HTR-8/SVneo (cell line): ENCODE data around the gene WFDC8.
"Not testable (repeated sequence)": the region's sequence is repeated elsewhere in the genome, so short reads cannot be mapped to it uniquely, and the experiment has no call there.

ENCODE experiments used
- DNase-seq: peaks from one replicate; pipeline ENCODE4 v3.0.0; 2011; ENCODE audit warnings: low spot score, mixed read lengths; ENCODE audit not compliant: insufficient read length
- FAIRE-seq: peaks from 2 replicates; lab custom pipeline; 2011; peaks lifted over from hg19 to GRCh38; lab: Jason Lieb, UNC

WFDC8 gene

DNA sequence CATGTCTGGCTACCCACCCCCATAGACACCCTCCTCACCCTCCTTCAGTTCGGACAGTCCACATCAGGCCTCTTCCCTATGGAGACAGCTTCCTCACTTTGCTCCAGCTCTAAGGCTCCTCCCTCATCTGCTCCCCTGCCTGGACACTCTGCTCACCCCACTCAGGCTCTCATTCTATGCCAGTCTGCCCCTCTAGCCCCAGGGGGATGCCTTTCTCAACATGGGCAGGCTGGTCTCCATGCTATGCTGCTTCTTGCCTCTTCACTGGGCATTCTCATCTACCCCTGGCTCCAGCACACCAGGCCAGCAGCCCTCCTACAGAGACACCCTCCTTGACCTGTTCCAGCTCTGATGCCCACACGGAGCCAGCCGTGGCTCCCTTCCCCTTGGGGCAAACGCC is at the start of gene WFDC8:
TSS of gene WFDC8 (minus strand) at position 101 of the 400 bp plus-strand sequence. CDS start at position 64, 37 bp downstream.
- DNase-seq (no peak), FAIRE-seq (no peak)

DNA sequence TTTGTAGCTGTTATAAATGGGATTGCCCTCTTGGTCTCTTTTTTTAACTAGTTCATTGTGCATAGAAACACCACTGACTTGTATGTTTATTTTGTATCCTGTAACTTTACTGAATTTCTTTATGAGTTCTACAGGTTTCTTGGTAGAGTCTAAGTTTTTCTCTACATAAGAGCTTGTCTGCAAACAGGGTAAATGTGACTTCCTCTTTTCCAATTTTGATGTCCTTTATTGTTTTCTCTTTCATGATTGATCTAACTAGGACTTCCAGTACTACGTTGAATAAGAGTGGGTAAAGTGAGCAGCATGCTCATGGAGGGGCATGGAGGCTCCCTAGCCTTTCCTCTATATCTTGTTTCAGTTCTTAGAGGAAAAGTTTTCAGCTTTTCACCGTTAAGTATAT is 47.5 kb upstream of the WFDC8 start:
- FAIRE-seq (no peak), DNase-seq (no peak)

- DNase-seq (no peak), FAIRE-seq (no peak)
Observed at GRCh38 chr20:45621593-45621992, 42.5 kb upstream of the WFDC8 start.

DNA sequence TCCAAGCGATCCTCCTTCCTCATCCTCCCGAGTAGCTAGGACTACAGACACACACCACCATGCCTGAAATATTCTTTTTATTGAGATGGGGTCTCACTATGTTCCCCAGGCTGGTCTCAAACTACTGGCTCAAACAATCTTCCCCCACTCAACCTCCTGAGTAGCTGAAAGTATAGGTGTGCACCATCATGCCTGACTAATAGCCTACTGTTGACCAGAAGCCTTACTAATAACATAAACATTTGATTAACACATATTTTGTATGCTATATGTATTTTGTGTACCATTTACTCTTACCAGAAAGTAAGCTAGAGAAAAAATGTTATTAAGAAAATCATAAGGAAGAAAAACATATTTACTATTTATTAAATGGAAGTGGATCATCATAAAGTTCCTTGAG is 38.5 kb upstream of the WFDC8 start:
- no peak for DNase-seq
- FAIRE-seq: peak; percentile 89

- FAIRE-seq: no peak
Observed at GRCh38 chr20:45612314-45612713, 33.2 kb upstream of the WFDC8 start.

DNA sequence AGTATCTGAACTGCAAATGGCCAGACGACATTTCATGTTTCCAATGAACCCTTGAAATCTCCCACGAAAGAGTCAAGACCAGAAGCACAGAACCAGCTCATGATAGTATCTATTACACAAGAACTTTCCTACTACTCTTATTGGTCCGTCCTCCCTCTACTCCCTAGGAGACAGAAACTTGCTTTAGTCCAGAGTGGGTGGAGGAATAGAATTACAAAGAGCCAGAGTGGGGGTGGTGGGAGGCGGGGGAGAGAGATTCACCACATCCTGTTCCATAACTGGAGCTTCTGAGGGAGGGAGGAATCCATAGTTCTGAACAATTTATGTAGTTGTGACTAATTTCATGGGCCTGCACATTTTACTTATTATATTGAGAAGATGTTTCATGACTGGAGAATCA is 32.0 kb upstream of the WFDC8 start:
- peak; percentile 88 for DNase-seq
- peak; percentile 95 for FAIRE-seq

More at GRCh38 chr20:45612314-45612713, 33.2 kb upstream of the WFDC8 start:
- DNase-seq: no peak

DNA sequence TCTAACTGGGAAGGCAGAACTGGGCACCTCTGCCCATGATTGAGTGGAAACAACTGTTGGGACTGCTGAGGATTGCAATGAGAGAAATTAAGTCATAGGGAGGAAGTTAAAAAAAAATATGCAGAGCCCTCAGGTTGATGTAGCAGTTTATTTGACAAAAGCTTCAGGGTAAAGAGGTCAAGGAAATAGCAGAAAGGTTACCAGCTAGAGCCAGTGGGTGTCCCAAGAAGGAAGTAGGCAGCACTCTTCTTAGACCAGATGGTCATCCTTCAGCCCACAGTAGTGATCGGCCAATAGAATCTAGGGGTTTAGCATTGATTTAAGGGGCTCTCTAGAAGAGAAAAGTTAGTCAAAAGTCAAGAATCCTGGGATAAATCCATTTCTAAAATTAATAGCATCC is 28.7 kb upstream of the WFDC8 start:
- no peak for DNase-seq
- FAIRE-seq: no peak

DNA sequence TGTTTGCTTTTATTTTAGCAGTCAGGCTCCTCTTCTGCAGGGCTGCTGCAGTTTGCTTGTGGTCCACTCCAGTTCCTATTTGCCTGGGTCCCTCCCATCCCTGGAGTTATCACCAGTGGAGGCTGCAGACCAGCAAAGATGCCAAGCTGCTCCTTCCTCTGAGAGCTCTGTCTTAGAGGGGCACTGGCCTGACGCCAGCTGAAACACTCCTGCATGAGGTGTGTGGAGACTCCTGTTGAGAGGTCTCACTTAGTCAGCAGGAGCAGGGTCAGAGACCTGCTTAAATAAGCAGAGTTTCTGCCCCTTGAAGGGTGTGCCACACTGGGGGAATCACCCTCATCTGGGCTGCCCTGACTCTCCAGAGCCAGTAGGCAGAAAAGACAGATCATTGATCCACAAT is 16.2 kb upstream of the WFDC8 start:
- FAIRE-seq (no peak), DNase-seq (no peak)

DNA sequence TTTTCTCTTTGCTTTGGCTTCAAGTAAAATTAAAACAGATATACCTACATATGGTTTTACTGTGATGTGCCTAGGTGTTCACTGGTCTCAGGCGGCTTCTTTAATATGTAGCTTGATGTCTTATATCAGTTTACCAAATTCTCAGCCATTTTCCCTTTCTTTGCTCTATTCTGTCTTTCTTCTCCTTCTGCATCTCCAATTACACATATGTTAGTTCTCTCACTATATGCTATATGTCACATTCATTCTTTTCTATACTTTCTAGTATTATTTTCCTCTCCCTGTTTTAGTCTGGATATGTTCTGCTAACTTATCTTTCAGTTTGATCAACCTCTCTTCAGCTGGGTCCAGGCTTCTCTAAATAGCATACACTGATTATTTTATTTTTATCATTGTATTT is 14.4 kb upstream of the WFDC8 start:
- DNase-seq (no peak), FAIRE-seq (peak; percentile 28)

DNA sequence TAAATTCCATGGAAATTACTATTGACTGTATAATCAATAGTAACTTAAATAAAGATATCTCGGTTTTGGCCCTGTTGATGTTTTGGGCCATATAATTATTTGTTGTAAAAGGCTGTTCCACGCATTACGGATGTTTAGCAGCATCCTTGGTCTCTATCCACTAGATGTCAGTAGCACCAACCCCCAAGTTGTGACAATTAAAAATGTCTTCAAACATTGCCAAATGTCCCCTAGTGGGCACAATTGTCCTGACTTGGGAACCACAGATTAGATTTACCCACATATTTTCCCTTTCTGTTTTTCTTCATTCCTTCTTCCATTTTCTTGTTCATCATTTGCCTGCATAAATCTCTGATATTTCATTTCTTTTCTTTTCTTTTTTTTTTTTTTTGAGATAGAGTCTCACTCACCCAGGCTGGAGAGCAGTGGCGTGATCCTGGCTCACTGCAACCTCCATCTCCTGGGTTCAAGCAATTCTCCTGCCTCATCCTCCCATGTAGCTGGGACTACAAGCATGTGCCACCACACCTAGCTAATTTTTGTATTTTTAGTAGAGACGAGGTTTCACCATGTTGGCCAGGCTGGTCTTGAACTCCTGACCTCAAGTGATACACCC is 13.6 kb upstream of the WFDC8 start:
- peak; percentile 68 for DNase-seq
- peak; percentile 99 for FAIRE-seq

- DNase-seq (no peak), FAIRE-seq (no peak)
Observed at GRCh38 chr20:45589725-45590124, 10.6 kb upstream of the WFDC8 start.

- DNase-seq (no peak), FAIRE-seq (no peak)
Observed at GRCh38 chr20:45588800-45589199, 9.7 kb upstream of the WFDC8 start.

GRCh38 chr20:45585986-45586385 is 6.9 kb upstream of the WFDC8 start:
- not testable (repeated sequence) for DNase-seq, FAIRE-seq

DNA sequence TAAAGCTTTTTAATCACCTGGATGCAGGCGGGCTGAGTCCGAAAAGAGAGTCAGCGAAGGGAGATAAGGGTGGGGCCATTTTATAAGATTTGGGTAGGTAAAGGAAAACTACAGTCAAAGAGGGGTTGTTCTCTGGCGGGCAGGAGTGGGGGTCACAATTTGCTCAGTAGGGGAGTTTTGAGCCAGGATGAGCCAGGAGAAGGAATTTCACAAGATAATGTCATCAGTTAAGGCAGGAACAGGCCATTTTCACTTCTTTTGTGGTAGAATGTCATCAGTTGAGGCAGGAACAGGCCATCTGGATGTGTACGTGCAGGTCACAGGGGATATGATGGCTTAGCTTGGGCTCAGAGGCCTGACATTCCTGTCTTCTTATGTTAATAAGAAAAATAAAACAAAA is 5.2 kb upstream of the WFDC8 start:
- not testable (repeated sequence) for DNase-seq, FAIRE-seq

- DNase-seq: no peak
- FAIRE-seq: peak; percentile 4
Observed at GRCh38 chr20:45583502-45583901, 4.4 kb upstream of the WFDC8 start.

DNA sequence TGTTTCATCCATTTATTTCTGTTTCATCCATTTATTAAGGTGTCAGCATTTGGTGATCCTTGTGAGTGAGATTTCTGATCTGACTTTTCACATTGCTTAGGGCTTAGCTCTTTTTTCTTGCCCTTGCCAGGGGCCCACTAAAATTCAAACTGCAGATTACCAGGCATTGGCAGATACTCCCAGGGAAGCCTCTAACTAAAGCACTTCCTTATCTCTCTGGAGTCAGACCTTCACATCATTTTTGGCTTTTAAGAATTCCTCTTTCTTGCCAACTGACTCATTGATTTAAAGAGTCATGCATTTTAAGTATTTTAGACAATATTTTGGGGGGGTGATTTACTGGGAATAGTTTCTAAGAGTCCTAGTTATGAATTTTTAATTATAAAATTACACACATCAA is 2.6 kb upstream of the WFDC8 start:
- FAIRE-seq: no peak
- DNase-seq: no peak

DNA sequence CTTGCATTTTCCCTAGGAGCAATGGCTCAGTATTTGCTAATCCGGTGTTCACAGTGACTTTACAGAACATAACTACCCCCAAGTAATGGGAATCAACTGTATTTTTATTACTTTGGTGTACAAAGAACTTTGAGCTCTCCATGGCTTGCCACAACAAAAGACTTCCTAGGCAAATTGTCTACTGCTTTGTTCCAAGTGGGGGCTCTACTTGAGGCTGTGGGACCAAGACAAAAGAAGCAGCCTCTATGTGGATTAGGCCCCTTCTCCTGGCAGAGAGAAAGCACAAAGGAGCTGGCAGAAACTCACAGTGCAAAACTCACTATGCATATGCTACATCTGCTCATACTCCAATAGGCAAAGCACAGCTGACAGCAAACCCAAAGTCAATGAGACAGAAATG is 853 bp downstream of the WFDC8 start:
- FAIRE-seq: no peak
- no peak for DNase-seq

DNA sequence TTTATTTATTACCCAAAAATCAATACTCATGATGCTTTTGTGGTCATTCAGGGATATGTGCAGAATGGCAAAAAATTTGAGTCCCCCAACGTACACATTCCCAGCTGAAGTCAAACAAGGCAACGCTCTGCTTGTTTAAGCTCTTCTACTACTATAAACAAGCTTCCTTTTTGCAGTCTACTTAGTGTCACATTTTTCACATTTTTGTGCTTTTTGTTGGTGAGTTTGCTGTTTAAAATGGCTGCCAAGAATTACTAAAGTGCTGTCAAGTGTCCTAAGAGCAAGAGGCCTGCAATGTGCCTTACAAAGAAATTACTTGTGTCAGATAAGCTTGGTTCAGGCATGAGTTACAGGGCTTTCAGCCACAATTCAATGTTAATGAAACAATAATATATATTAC is 2.1 kb downstream of the WFDC8 start:
- peak; percentile 20 for FAIRE-seq
- no peak for DNase-seq

- FAIRE-seq: no peak
- no peak for DNase-seq
Observed at GRCh38 chr20:45575931-45576330, 3.2 kb downstream of the WFDC8 start.

- FAIRE-seq, DNase-seq: not testable (repeated sequence)
Observed at GRCh38 chr20:45569650-45570049, 9.4 kb downstream of the WFDC8 start.

- DNase-seq: no peak
- FAIRE-seq: peak; percentile 71
Observed at GRCh38 chr20:45564760-45565276, 14.3 kb downstream of the WFDC8 start.

DNA sequence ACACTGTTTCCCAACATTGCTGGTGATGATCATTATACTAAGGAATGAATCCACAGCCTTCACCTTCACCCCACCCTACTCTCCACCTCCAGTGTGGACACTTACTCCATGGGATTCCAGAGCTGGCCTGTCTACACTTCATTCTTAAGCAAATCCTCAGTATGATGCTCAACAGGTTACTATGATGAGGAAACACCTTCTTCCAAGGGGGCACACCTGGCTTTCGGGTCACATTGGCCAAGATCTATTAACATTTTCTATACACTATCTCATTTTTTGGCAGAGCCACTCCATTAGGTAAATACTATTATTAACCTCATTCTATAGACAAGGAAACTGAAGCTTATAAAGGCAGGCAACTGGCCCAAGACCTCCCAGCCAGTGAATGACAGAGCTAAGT is 23.9 kb downstream of the WFDC8 start:
- FAIRE-seq (peak; percentile 72), DNase-seq (no peak)
